ENCODE results near the gene HEXB.
A peak's percentile ranks its signal among the peaks of the same experiment; 100 is the strongest.

Gene HEXB

GRCh38 chr5:74767579-74767913, 82.5 kb downstream of the HEXB start:
- Histone ChIP-seq H3K4me3 (ENCODE audit: low read length) (peak overlapping the region; percentile 74), H3K36me3 (ENCODE audit: insufficient read depth, low read length) (peaks cover 42% of the 10 kb centered on the region), H3K27me3 (ENCODE audit: insufficient read depth, low read length) (no peaks in the 10 kb centered on the region), H2AFZ (ENCODE audit: low read depth, low read length) (peak overlapping the region; percentile 56), H3K9me3 (ENCODE audit: low read length) (no peaks in the 10 kb centered on the region), H3K4me1 (ENCODE audit: insufficient read depth, low read length) (peaks cover 22% of the 10 kb centered on the region)

Data from neuron (in vitro differentiated cells).